Embryonic facial prominence (tissue), 1 donor: Measurements from ENCODE around the gene GRK3.
"Not testable (repeated sequence)": the region's sequence is repeated elsewhere in the genome, so short reads cannot be mapped to it uniquely, and the experiment has no call there.

ENCODE experiments used
- DNase-seq: peaks from one replicate; pipeline ENCODE4 v3.0.0-alpha.2; 2016; ENCODE audit errors: extremely low spot score

Gene GRK3

GRCh38 chr22:25551396-25551795, 13.1 kb upstream of the GRK3 start:
- DNase-seq, result no peak

DNA sequence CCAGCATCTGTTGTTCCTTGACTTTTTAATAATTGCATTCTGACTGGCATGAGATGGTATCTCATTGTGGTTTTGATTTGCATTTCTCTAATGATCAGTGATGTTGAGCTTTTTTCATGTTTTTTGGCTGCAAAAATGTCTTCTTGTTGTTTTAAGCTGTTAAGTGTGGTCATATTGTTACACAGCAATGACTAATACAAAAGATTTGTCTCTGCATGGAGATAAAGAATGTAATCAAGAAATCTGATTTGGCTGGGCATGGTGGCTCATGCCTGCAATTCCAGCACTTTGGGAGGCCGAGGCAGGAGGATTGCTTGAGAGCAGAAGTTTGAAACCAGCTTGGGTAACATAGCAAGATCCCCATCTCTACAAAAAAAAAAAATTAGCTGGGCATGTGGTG, 12.1 kb upstream of the GRK3 start:
- not testable (repeated sequence) for DNase-seq

GRCh38 chr22:25553131-25553530, 11.3 kb upstream of the GRK3 start:
- no peak for DNase-seq

DNA sequence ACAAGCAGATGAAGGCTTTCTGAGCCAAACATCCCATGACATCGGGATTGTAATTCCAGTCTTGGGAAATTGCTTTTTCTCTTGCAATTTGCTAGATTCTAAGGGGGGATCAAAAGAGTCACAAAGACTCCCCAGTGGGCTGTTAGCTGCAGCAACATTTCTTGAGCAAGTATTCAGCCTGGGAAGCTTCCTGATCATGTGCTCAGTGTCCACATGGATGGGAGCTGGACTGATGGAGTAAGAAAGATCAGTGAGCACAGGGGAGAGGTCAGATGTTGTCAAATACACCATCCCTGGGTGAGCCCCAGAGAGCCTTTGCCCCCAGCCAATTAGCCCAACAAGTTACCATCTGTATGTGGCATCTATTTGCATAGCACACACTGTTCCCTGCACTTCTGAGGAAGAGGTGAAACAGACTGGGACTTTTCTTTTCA, 10.2 kb upstream of the GRK3 start:
- DNase-seq, result no peak

DNA sequence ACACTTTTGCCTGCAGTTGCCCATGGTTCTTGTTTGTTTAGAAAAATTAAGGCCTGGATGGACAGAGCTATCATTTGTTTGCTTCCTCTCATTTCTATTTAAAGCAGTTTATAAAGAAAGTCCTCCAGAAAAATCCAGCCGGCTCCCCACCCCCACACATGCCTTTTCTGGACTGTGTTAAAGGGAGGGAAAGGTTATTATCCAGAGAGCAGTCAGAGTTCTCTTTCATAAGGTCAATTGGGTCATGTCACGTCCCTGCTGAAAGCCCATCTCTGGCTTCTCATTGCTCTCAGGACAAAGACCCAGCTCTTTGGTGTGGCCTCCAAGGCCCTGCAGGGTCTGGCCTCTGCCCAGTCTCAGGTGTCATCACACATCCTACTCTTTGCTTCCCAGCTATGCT, 9.8 kb upstream of the GRK3 start:
- DNase-seq, result no peak

DNA sequence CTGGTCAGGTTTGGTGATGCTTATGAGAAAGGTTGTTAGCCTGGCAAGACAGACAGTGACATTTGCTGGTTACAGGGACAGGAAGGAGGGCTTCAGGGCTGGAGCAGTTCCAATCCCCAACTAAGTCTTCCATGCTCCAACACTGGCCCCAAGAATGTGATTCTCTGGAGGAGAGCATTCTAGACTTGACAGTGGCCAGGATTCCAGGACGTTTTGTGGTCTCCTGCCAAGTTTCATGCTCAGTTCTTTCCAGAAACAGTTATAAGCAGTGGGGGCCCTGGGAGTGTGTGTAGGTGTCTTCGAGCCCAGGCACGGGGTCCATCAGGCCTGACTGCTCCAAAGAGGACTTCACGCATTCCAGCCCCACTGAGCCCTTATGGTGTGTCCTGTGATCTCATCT, 8.9 kb upstream of the GRK3 start:
- DNase-seq, result no peak

GRCh38 chr22:25557218-25557617, 7.3 kb upstream of the GRK3 start:
- no peak for DNase-seq

GRCh38 chr22:25558341-25558740, 6.1 kb upstream of the GRK3 start:
- DNase-seq, result no peak

DNA sequence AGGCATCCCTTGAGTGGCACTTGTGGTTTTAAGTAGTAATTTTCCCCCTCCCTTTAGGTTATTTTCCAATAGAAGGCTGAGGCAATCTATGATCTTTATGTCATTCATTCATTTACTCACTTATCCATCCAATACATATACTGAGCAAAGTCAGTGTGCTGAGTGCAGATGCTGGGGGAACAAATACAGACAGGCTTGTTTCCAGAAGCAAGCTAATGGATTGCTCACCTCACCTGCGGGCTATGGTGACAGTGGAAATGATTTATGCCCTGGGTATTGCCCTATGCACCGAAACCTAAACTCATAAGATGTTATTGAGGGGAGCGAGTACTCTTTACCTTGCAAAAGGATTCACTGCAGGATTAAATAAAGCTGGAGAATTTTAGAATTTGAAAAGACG, 4.6 kb upstream of the GRK3 start:
- not testable (repeated sequence) for DNase-seq

DNA sequence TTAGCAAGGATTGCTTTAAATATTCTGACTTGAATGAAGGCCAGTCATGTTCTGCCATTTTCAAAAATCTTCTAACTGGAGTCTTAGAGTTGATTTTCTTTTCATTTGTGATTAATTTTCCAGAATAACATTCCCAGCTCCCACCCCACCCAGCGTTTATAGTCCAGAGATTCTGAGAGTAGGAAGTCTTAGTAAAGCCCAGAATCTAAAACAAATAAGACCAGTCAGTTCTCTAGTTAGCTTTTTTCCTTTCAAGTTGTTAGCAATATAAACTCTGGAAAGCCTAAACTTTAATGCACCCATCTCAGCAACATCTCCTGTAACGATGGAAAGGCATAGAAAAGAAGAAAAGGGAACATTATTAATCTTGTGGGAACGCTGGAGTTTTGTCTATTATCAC, 3.3 kb upstream of the GRK3 start:
- not testable (repeated sequence) for DNase-seq

GRCh38 chr22:25561927-25562326, 2.5 kb upstream of the GRK3 start:
- DNase-seq, result not testable (repeated sequence)

GRCh38 chr22:25562966-25563760, 1.3 kb upstream of the GRK3 start:
- DNase-seq, result not testable (repeated sequence)

DNA sequence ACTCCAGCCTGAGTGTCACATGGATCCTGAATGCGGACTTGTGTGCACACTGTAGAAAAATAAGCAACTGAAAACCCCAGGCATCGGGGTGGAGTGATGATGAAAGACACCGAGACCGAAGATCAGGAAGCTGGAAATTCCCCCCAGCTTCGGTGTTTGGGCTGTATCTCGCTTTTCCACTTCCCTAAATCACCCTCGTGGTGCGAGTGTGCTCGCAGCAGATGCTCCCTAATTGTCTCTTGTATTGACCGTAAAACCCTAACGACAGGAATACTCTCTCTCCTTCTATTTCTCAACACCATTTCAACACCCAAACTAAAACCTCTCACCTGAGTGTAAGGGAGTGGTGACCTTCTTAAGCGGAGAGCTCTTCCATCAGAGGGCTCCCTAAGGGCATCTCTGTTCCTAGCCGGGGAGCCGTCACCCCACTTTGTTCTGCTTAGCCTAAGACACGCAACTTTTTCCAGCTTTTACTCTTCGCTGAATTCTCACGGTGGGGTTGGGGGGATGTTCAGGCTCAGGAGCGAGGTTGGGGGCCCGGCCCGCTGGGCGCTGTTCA, 635 bp upstream of the GRK3 start:
- DNase-seq, result no peak

DNA sequence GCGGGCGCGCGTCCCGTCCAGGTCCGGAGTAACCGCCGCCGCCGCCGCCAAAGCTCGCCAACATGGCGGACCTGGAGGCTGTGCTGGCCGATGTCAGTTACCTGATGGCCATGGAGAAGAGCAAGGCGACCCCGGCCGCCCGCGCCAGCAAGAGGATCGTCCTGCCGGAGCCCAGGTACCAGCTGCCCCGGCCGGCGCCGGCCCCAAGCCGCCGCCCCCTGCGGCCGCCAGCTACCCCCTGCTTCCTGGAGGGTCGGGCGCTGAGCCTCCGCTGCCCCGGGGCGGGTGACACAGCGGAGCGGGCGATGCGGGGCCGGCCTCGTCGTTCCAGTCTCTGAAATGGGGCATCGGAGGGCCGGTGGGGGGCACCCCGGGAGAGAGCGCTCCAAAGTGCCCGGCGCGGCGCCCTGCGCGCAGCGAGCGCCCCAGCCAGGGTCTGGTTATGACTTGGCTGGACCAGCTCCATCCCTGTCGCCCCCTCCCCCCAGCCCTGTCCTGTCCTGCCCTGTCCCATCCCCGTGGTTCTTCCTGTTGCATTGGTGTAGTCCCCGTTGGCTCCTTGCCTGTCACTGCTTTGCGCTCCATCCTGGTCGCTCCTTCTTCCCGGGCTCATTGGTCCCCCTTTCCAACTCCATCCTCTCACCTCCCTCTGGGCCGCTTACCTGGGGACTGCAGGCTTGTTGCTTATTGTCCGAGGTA, 653 bp downstream of the GRK3 start:
- DNase-seq, result no peak

DNA sequence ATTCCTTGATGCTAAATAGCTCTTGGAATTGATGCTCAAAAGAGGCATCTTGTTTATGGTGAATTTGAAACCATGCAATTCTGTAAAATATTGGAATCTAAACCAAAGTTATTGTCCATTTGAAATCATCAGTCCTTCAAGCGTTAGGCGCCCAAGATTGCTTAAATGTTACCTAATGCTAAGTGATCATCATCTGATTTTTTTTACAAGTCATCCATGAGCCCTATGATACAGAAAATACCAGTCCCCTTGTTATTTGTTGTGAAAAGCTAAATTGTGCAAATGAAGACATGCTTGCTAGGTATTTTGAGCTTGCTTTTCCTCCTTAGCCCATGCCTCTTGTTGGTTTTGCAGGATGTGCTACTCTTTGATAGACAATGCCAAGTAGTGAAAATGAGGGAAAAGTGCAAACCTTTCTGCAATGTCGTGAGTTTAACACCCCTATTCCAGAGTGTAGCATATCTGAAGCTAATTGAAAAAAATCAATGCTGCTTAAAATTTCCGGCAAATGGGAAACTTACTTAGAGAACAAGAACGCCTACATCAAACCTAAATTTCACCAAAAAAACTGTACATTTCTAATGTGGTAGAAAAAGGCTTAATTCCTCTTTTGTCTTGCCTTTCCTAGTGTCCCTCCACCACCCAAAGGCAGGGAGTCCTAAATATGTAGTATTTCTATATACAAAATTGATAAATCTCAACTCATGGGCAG, 1.9 kb downstream of the GRK3 start:
- DNase-seq, result no peak

- DNase-seq, result no peak
Measured at GRCh38 chr22:25566898-25567235, 2.4 kb downstream of the GRK3 start.

DNA sequence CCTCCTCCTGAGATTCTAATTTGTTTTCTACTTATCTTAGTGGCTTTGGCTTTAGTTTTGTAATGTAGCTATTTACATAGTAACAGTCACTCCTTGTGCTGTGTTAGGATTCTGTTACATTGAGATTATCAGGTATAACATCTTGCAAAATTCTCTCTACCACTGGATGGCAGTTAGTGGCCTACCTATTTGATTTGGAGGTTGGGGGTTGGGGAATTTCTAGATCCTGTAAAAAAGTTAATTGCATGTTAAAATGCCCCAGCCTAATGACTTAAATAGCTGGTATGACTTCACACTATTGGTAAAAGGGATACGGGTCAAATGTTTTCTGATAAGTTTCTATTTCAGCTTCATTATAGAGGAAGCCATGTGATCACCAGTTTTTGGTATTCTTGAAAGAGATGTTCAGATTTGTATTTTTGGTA, 2.8 kb downstream of the GRK3 start:
- no peak for DNase-seq

- not testable (repeated sequence) for DNase-seq
Measured at GRCh38 chr22:25568066-25568465, 3.6 kb downstream of the GRK3 start.

- no peak for DNase-seq
Measured at GRCh38 chr22:25569361-25569760, 4.9 kb downstream of the GRK3 start.

- no peak for DNase-seq
Measured at GRCh38 chr22:25569983-25570382, 5.5 kb downstream of the GRK3 start.

- no peak for DNase-seq
Measured at GRCh38 chr22:25570486-25570885, 6.0 kb downstream of the GRK3 start.

- not testable (repeated sequence) for DNase-seq
Measured at GRCh38 chr22:25571969-25572707, 7.7 kb downstream of the GRK3 start.
